SU-DHL-6 (cell line): ENCODE results near the gene CERS6.

Experiments used
- CTCF ChIP-seq: fragments of 200-600 bp; sonication (generic); IDR thresholded peaks from one replicate; pipeline ENCODE4 v1.5.1; 2017; ENCODE audit warnings: antibody characterized with exemption, mild to moderate bottlenecking, low read length, moderate library complexity; ENCODE audit not compliant: insufficient read depth, poor library complexity, severe bottlenecking
- EZH2phosphoT487 ChIP-seq: fragments of 200-600 bp; sonication (generic), shearing (Covaris generic); conservative IDR thresholded peaks from 2 replicates; pipeline ENCODE4 v1.6.1; 2018; ENCODE audit warnings: mild to moderate bottlenecking, antibody characterized with exemption, low read length, moderate library complexity, mixed read lengths

GRCh38 chr2:168679081-168679480, 223.0 kb downstream of the CERS6 start:
- TF ChIP-seq CTCF (no peak), EZH2phosphoT487 (no peak)
